Activated CD4-positive, alpha-beta T cell treated with anti-CD3 and anti-CD28 coated beads for 4 hours (primary cell): ENCODE results near the gene TP53.
"Not testable (repeated sequence)": the region's sequence is repeated elsewhere in the genome, so short reads cannot be mapped to it uniquely, and the experiment has no call there.

ENCODE experiments used
- DNase-seq, 2 donors: peaks; one replicate each; pipeline ENCODE4 v3.0.0-alpha.2; 2020

TP53 gene

GRCh38 chr17:7673239-7673638 lies 14.1 kb downstream of the TP53 start:
- DNase-seq: peak in 1 of 2 donors; percentile 43

DNA sequence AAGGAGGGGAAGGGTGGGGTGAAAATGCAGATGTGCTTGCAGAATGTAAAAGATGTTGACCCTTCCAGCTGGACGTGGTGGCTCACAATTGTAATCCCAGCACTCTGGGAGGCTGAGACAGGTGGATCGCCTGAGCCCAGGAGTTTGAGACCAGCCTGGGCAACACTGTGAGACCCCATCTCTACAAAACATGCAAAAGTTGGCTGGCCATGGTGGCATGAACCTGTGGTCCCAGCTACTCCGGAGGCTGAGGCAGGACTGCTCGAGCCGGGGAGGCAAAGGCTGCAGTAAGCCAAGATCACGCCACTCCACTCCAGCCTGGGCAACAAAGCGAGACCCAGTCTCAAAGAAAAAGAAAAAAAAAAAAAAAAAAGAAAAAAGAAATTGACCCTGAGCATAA lies 18.8 kb downstream of the TP53 start:
- DNase-seq: no peak

- no peak for DNase-seq
Measured at GRCh38 chr17:7667656-7668406, 19.5 kb downstream of the TP53 start.

- DNase-seq: no peak
Measured at GRCh38 chr17:7656958-7657609, 30.2 kb downstream of the TP53 start.

GRCh38 chr17:7655541-7655840 lies 31.8 kb downstream of the TP53 start:
- no peak for DNase-seq

DNA sequence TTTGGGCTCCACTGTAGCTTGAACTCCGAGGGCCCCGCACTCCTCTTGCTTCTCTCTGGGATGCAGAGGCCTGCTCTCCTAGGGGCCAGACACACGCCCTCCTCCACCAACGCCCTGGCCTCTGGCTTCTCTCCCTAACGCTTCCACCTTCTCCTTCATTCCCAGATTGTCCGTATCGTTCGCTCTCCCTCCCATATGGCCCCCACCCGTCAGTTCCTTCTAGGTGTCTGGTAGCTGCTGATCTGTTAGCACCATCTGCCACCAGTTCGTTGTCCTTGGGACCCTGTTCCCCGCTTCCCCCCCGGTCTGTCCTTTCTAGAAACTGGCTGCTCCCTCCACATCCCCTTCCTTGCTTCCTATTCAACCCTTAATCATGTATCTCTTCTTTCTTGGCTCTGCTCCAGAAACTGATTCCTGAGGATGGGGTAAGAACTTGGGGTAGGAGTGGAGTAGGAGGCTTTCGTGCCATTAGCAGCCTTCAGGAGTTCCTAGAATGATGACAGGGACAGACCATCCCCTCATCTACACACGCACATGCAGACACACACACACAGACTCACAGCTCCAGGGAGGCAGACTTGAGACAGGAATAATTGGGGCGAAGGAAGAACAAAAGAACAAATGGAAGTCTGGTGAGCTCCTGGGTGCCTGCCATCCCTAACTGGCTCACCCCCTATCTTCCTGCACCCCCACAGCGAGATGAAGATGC lies 32.3 kb downstream of the TP53 start:
- no peak for DNase-seq

- no peak for DNase-seq
Measured at GRCh38 chr17:7652388-7653356, 34.6 kb downstream of the TP53 start.

- DNase-seq: no peak
Measured at GRCh38 chr17:7651665-7652387, 35.5 kb downstream of the TP53 start.

DNA sequence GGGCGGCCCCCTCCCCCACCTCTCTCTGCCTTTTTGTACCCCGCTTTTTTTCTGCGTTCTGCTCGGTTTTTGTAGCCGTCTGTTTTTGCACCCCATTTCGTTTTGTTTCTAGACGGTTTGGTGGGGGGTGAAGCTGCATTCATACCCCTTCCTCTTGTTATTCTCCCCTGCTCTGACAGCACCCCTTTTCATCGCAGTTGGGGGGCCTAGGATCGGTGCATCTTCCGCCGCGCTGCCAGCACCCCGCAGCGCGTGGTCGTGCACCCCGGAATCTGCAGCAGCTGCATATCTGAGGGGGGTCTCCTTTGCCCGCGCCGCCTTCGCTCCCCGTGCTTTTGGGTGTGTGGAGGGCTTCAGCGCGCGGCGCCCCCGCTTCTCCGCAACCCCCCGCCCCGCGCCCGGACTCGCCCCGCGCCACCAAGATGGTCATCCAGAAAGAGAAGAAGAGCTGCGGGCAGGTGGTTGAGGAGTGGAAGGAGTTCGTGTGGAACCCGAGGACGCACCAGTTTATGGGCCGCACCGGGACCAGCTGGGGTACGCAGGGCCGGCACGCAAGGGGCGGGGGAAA lies 36.1 kb downstream of the TP53 start:
- DNase-seq: no peak

GRCh38 chr17:7650509-7651096 lies 36.7 kb downstream of the TP53 start, which contains the start of gene ATP1B2:
ATP1B2 (plus strand) TSS chr17:7650926; CDS start chr17:7651519, 593 bp downstream.
- peak; percentile 73 to 79 for DNase-seq

DNA sequence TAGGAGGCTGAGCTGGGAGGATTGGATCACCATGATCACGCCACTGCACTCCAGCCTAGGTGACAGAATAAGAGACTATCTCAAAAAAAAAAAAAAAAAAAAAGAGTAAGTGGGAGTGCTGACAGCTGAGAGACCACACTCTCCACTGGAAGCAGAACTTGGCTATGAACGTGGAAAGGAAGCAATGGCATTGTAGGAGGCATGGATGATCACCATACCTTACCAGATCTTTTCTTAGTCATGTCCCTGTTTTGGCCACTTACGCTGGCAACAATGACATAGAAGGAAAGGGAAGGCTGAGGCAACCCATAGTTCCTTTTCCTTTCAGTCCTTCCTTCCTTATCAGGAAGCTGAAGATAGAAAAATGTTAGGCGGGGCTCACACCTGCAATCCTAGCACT lies 40.3 kb downstream of the TP53 start:
- DNase-seq: no peak

GRCh38 chr17:7646457-7646856 lies 40.8 kb downstream of the TP53 start:
- DNase-seq: no peak

- DNase-seq: no peak
Measured at GRCh38 chr17:7644775-7645174, 42.5 kb downstream of the TP53 start.

DNA sequence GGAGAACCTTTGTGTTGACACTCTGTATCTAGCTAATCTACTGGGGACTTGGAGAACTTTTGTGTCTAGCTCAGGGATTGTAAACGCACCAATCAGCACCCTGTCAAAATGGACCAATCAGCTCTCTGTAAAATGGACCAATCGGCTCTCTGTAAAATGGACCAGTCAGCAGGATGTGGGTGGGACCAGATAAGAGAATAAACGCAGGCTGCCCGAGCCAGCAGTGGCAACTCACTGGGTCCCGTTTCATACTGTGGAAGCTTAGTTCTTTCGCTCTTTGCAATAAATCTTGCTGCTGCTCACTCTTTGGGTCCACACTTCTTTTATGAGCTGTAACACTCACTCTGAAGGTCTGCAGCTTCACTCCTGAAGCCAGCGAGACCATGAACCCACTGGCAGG lies 45.7 kb downstream of the TP53 start:
- DNase-seq: not testable (repeated sequence)

- DNase-seq: no peak
Measured at GRCh38 chr17:7640783-7641182, 46.5 kb downstream of the TP53 start.

DNA sequence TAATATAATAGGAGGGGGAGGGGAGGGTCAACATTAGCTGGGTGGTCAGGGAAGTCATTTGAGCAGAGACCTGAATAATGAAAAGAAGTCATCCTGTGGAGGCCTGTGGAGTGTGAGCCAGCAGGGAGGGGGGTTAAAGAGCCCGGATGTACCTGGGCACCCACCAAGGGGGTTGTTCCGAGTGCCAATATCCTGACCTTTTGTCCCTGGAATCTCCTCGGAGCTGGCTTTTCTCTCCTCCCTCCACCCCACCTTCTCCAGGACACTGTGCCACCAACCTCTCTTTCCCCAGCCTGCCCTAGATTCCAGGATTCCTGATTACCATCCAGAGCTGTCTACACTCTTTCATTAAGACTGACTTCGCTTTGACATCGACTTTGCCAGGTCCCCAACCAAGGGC lies 51.1 kb downstream of the TP53 start:
- DNase-seq: no peak

DNA sequence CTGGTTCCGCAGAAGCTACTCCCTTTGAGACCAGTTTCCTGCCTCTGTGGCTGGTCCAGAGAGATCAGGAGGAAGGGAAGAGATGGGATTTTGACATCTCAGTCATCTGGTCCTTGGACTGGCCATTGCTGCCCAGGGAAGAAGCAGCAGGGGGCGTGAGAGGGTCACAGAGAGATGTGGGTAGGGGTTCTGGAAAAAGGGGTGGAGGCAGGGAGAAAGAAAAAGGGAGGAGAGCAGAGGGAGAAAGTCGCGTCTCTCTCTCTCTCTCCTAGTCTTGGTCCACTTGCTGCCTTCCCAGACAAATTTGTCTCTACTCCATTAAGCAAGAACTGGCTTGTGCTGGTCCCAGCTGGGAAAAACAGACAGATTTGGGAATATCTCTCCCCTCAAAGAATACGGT lies 52.9 kb downstream of the TP53 start:
- DNase-seq: no peak

GRCh38 chr17:7633093-7633492 lies 54.2 kb downstream of the TP53 start:
- DNase-seq: no peak

DNA sequence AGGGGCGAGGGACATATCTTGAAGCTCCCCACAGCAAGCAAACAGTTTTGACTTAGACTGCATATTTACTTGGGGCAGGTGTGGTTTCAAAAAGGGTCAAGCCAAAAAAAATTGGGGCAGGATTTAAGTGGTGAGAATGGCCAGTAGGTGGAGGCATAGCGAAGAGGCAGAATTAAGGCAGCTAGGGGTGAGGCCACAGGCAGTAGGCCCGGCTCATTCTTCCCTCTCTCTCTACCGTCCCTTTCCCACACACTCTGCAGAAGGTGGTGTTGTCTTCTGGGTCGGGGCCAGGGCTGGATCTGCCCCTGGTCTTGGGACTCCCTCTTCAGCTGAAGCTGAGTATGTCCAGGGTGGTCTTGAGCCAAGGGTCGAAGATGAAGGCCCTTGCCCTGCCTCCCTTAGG lies 54.8 kb downstream of the TP53 start:
- DNase-seq: peak in 1 of 2 donors; percentile 22

- DNase-seq: no peak
Measured at GRCh38 chr17:7631398-7632380, 55.6 kb downstream of the TP53 start.
